GM18858 (cell line): ENCODE results near the gene TSSK3.
"Not testable (repeated sequence)": the region's sequence is repeated elsewhere in the genome, so short reads cannot be mapped to it uniquely, and the experiment has no call there.

Source experiments
- ATAC-seq: cut with Tn5 transposase; IDR thresholded peaks from one replicate; pipeline ENCODE4 v1.9.1; 2021; ENCODE audit not compliant: unreplicated experiment

The TSSK3 gene

GRCh38 chr1:32338637-32339145 is 23.6 kb upstream of the TSSK3 start:
- ATAC-seq = no peak

GRCh38 chr1:32339363-32339978 is 22.9 kb upstream of the TSSK3 start:
- no peak for ATAC-seq

- no peak for ATAC-seq
Observed at GRCh38 chr1:32341186-32341757, 21.1 kb upstream of the TSSK3 start.

- ATAC-seq = no peak
Observed at GRCh38 chr1:32341971-32342370, 20.4 kb upstream of the TSSK3 start.

- no peak for ATAC-seq
Observed at GRCh38 chr1:32342704-32343103, 19.6 kb upstream of the TSSK3 start.

GRCh38 chr1:32345289-32345827 is 17.0 kb upstream of the TSSK3 start:
- ATAC-seq = no peak

GRCh38 chr1:32346532-32347157 is 15.7 kb upstream of the TSSK3 start:
- no peak for ATAC-seq

GRCh38 chr1:32349211-32349708 is 13.1 kb upstream of the TSSK3 start:
- ATAC-seq = no peak

GRCh38 chr1:32350785-32351398 is 11.4 kb upstream of the TSSK3 start:
- no peak for ATAC-seq

- peak; percentile 75 for ATAC-seq
Observed at GRCh38 chr1:32351399-32352238, 10.7 kb upstream of the TSSK3 start.

- no peak for ATAC-seq
Observed at GRCh38 chr1:32352239-32352745, 10.0 kb upstream of the TSSK3 start.

GRCh38 chr1:32352831-32353383 is 9.4 kb upstream of the TSSK3 start:
- ATAC-seq = no peak

GRCh38 chr1:32353431-32353830 is 8.9 kb upstream of the TSSK3 start:
- no peak for ATAC-seq

GRCh38 chr1:32353886-32354570 is 8.3 kb upstream of the TSSK3 start:
- no peak for ATAC-seq

- not testable (repeated sequence) for ATAC-seq
Observed at GRCh38 chr1:32355778-32356177, 6.6 kb upstream of the TSSK3 start.

- no peak for ATAC-seq
Observed at GRCh38 chr1:32356478-32356877, 5.9 kb upstream of the TSSK3 start.

GRCh38 chr1:32357614-32358013 is 4.7 kb upstream of the TSSK3 start:
- no peak for ATAC-seq

GRCh38 chr1:32358435-32358834 is 3.9 kb upstream of the TSSK3 start:
- no peak for ATAC-seq

- ATAC-seq = no peak
Observed at GRCh38 chr1:32361308-32361673, 1.0 kb upstream of the TSSK3 start.
